Esophagus muscularis mucosa (tissue), 4 donors: ENCODE results near the gene ALX3.

Experiments
- EP300 ChIP-seq: sonication (generic); formaldehyde crosslinking; IDR thresholded peaks from one replicate; pipeline ENCODE4 v1.6.1; 2017; ENCODE audit warnings: antibody characterized with exemption
- POLR2A ChIP-seq: fragments of 450-650 bp; IDR thresholded peaks from one replicate; pipeline ENCODE4 v1.6.1; 2017; ENCODE audit warnings: antibody characterized with exemption, moderate library complexity, mild to moderate bottlenecking, low read depth
- POLR2AphosphoS5 ChIP-seq, 2 donors: sonication (generic); formaldehyde crosslinking; IDR thresholded peaks; one replicate each; pipeline ENCODE4 v1.6.1; 2017; ENCODE audit warnings: antibody characterized with exemption in 2 of 2
- TF ChIP-seq, protein P1 (sequence below), 3 experiments: fragments of 200-600 bp in 2 of 3; fragments of 450-650 bp in 1 of 3; sonication (generic) in 2 of 3; IDR thresholded peaks; one replicate each; pipeline ENCODE4 v1.5.1; 2017 to 2019; ENCODE audit warnings: antibody characterized with exemption in 3 of 3, mild to moderate bottlenecking in 2 of 3, moderate library complexity in 1 of 3

DNA sequence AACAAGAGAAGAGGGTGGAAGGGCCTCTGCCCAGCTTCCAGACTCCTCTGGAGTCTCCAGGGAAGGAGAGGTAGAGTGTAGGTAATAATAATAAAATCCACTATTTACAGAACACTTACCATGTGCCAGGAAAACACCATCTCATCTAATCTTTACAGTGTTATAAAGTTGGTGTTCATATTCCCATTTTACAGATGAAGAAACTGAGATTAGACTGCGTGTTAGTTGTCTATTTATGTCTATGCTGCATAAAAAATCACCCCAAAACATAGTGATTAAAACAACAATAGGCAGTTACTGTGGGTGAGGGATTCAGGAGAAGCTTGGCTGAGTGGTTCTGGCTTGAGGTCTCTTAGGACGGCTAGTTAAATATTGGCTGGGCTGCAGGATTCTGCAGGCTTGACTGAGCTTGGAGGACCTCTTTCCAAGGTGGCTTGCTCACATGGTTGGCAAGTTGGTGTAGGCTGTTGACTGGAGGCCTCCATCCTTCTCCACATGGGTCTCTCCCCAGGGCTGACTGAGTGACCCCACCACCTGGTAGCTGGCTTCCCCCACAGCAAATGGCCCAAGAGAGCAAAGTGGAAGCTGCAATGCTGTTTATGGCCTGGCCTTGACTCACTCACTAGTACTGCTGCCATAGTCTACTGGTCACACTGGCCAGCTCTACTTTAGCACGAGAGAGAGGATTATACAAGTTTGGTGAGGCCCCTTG is 6.5 kb upstream of the ALX3 start:
- TF ChIP-seq, protein P1, sequence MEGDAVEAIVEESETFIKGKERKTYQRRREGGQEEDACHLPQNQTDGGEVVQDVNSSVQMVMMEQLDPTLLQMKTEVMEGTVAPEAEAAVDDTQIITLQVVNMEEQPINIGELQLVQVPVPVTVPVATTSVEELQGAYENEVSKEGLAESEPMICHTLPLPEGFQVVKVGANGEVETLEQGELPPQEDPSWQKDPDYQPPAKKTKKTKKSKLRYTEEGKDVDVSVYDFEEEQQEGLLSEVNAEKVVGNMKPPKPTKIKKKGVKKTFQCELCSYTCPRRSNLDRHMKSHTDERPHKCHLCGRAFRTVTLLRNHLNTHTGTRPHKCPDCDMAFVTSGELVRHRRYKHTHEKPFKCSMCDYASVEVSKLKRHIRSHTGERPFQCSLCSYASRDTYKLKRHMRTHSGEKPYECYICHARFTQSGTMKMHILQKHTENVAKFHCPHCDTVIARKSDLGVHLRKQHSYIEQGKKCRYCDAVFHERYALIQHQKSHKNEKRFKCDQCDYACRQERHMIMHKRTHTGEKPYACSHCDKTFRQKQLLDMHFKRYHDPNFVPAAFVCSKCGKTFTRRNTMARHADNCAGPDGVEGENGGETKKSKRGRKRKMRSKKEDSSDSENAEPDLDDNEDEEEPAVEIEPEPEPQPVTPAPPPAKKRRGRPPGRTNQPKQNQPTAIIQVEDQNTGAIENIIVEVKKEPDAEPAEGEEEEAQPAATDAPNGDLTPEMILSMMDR (IDR thresholded peaks at IDR 0.05) = no peak
- no peak for TF ChIP-seq POLR2A
- no peak for TF ChIP-seq POLR2AphosphoS5 (IDR thresholded peaks at IDR 0.05)
- no peak for TF ChIP-seq EP300
